Activated CD4-positive, alpha-beta memory T cell treated with anti-CD3 and anti-CD28 coated beads, Interleukin-2, amount 10 ng/mL, durations not matched to agents 7 days and 5 days (primary cell): ENCODE results near the gene KASH5. TPM values are rescaled to one million over a fixed set of nuclear protein-coding genes. Genes with fewer than 3 reads are reported as not detected.

Experiments used
- CTCF ChIA-PET: fragments of 350-600 bp; sonication (Branson Sonifier 250); formaldehyde crosslinking; loops from one replicate; lab custom pipeline; 2021; ENCODE audit warnings: antibody characterized with exemption, inconsistent platforms; lab: Charles Lee
- POLR2A ChIA-PET: fragments of 350-600 bp; sonication (Branson Sonifier 250); formaldehyde crosslinking; loops from one replicate; lab custom pipeline; 2021; ENCODE audit warnings: antibody characterized with exemption; lab: Charles Lee
- DNase-seq: peaks from one replicate; pipeline ENCODE4 v3.0.0-alpha.2; 2020
- H3K27ac Mint-ChIP-seq: one replicate; pipeline ENCODE4 v1.8.0; 2021; ENCODE audit warnings: mild to moderate bottlenecking, mixed read lengths
- H3K27me3 Mint-ChIP-seq: one replicate; pipeline ENCODE4 v1.8.0; 2021; ENCODE audit warnings: mixed read lengths
- H3K36me3 Mint-ChIP-seq: one replicate; pipeline ENCODE4 v1.8.0; 2021; ENCODE audit warnings: low read depth, mixed read lengths
- H3K4me1 Mint-ChIP-seq: one replicate; pipeline ENCODE4 v1.8.0; 2021; ENCODE audit warnings: mixed read lengths
- H3K4me3 Mint-ChIP-seq: one replicate; pipeline ENCODE4 v1.8.0; 2021; ENCODE audit warnings: mild to moderate bottlenecking, mixed read lengths
- H3K9me3 Mint-ChIP-seq: one replicate; pipeline ENCODE4 v1.8.0; 2021; ENCODE audit warnings: mixed read lengths
- total RNA-seq, 2 experiments: library from RNA; stranded (reverse); gene quantifications; one replicate each; pipeline ENCODE4 v1.2.3, GENCODE V29; 2021

Gene KASH5, protein sequence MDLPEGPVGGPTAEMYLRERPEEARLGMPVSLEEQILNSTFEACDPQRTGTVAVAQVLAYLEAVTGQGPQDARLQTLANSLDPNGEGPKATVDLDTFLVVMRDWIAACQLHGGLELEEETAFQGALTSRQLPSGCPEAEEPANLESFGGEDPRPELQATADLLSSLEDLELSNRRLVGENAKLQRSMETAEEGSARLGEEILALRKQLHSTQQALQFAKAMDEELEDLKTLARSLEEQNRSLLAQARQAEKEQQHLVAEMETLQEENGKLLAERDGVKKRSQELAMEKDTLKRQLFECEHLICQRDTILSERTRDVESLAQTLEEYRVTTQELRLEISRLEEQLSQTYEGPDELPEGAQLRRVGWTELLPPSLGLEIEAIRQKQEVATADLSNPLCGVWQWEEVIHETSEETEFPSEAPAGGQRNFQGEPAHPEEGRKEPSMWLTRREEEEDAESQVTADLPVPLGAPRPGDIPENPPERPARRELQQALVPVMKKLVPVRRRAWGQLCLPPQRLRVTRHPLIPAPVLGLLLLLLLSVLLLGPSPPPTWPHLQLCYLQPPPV
- total RNA-seq, result under 1 TPM; 0.73 to 0.81 TPM

GRCh38 chr19:49387936-49388372, at the start of gene KASH5:
Gene KASH5 (plus strand): TSS chr19:49388249. CDS start chr19:49390884, 2,635 bp downstream.
- Mint-ChIP-seq H3K4me1 (peaks cover 33% of the 10 kb centered on the region), H3K9me3 (peaks cover 3% of the 10 kb centered on the region), H3K36me3 (no peaks in the 10 kb centered on the region), H3K4me3 (peak within 1 kb of the TSS; percentile 62), H3K27ac (peak within 1 kb of the TSS; percentile 65), H3K27me3 (peaks cover 14% of the 10 kb centered on the region)
- POLR2A ChIA-PET, result interaction anchor here (1.2 to 1.4 kb wide), 2 partner anchors 13 to 64 kb away, joined by 4 read pairs; partner anchors contain the start of gene PIH1D1
- CTCF ChIA-PET, result interaction anchor here (0.6 to 1.4 kb wide), 2 partner anchors 54 to 192 kb away, joined by 3 to 4 read pairs; no protein-coding TSS in a partner anchor
- peak; percentile 92 for DNase-seq

DNA sequence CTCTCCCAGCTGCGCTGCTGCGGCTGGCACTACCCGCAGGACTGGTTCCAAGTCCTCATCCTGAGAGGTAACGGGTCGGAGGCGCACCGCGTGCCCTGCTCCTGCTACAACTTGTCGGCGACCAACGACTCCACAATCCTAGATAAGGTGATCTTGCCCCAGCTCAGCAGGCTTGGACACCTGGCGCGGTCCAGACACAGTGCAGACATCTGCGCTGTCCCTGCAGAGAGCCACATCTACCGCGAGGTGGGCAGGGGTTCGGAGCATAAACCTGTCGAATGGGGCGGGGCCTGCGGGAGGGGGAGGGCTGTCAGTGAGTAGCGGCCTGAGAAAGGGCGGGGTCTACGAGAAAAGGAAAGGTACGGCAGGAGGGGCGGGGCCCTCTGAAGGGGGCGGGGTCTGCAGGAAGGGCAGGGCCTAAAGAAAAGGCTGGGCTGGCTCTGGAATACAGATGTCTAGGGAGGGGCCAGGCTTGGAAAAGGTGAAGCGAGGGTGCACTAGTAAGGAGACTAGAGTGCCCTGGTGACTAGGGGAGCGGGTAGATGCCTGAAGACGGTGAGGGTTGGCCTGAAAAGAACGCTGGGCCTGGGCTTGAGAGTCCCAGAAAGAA, 49.3 kb upstream of the KASH5 start:
- Mint-ChIP-seq H3K4me1 (peaks cover 52% of the 10 kb centered on the region), H3K27ac (no peak overlapping the region), H3K27me3 (no peaks in the 10 kb centered on the region), H3K36me3 (peaks cover 52% of the 10 kb centered on the region), H3K9me3 (no peaks in the 10 kb centered on the region), H3K4me3 (no peak overlapping the region)
- ChIA-PET POLR2A (no interaction called here), CTCF (interaction anchor here (0.6 kb wide), 1 partner anchor 22 kb away, joined by 3 read pairs; no protein-coding TSS in a partner anchor)
- DNase-seq, result no peak

DNA sequence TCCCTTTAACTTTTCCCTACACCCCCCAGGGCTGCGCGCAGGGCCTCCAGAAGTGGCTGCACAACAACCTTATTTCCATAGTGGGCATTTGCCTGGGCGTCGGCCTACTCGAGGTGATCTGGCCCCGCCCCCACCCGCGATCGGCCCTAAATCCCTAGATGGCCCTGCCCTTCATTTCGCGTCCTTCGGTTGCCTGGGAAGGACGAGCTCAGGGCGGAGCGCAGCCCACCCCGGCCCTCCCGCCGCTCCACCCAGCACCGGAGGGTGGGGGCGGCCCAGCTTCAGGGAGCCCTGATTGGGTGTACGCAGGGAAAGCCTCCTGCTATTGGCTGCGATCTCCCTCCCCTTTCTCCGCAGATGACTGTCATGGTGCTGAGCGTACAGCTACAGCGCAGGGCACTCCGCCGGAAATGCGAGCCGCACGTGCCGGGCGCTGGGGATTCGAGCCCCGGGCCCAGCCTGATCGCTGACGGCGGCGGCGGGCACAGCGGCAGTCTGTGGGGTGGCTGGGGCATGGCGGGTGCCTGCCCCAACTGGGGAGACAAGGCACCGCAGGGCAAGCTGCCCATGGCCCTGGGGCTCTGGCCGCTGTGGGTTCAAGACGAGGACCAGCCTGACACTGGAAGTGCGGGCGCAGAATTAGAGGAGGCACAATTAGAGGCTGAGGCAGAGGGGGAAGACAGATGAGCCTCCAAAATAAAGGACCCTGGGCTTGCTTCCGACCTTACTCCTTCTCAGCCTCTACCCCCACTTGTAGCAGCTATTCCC, 48.6 kb upstream of the KASH5 start:
- no peak for DNase-seq
- Mint-ChIP-seq H3K4me1 (peaks cover 47% of the 10 kb centered on the region), H3K36me3 (peaks cover 52% of the 10 kb centered on the region), H3K4me3 (no peak overlapping the region), H3K9me3 (no peaks in the 10 kb centered on the region), H3K27ac (no peak overlapping the region), H3K27me3 (no peaks in the 10 kb centered on the region)
- ChIA-PET POLR2A (no interaction called here), CTCF (interaction anchor here (0.6 kb wide), 1 partner anchor 23 kb away, joined by 3 read pairs; no protein-coding TSS in a partner anchor)

DNA sequence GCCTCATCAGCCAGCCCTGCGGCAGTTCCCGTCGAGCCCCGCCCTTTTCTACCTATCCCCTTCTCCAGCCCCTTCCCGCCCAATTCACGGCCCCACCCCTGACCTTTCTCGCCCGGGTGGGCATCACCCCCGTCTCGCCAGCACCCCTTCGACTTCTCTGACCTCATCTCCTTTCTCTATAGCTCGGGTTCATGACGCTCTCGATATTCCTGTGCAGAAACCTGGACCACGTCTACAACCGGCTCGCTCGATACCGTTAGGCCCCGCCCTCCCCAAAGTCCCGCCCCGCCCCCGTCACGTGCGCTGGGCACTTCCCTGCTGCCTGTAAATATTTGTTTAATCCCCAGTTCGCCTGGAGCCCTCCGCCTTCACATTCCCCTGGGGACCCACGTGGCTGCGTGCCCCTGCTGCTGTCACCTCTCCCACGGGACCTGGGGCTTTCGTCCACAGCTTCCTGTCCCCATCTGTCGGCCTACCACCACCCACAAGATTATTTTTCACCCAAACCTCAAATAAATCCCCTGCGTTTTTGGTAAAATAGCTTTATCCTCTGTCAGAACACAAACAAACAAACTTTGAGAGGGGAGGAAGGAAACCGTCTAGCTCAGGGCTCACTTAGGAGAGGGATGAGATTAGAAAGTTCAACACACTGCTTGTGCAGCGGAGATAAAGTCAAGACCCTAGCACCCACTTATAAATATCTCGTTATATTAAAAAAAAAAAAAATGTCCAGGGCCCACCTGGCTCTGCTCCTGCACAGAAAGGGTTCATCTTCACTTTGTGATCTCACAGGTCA, 47.8 kb upstream of the KASH5 start:
- DNase-seq, result no peak
- Mint-ChIP-seq H3K4me3 (no peak overlapping the region), H3K4me1 (peaks cover 50% of the 10 kb centered on the region), H3K36me3 (peaks cover 51% of the 10 kb centered on the region), H3K9me3 (no peaks in the 10 kb centered on the region), H3K27me3 (no peaks in the 10 kb centered on the region), H3K27ac (no peak overlapping the region)
- CTCF ChIA-PET, result no interaction called here
- POLR2A ChIA-PET, result no interaction called here

- Mint-ChIP-seq H3K4me1 (peaks cover 44% of the 10 kb centered on the region), H3K27me3 (no peaks in the 10 kb centered on the region), H3K4me3 (no peak overlapping the region), H3K36me3 (peaks cover 44% of the 10 kb centered on the region), H3K9me3 (no peaks in the 10 kb centered on the region), H3K27ac (no peak overlapping the region)
- ChIA-PET CTCF (no interaction called here), POLR2A (no interaction called here)
- no peak for DNase-seq
Measured at GRCh38 chr19:49340865-49341718, 47.0 kb upstream of the KASH5 start.

- no peak for DNase-seq
- H3K4me1 Mint-ChIP-seq, result peaks cover 33% of the 10 kb centered on the region
- H3K9me3 Mint-ChIP-seq, result no peaks in the 10 kb centered on the region
- ChIA-PET POLR2A (no interaction called here), CTCF (interaction anchor here (0.6 kb wide), 1 partner anchor 266 kb away, joined by 8 read pairs; no protein-coding TSS in a partner anchor)
- H3K27me3 Mint-ChIP-seq, result no peaks in the 10 kb centered on the region
- peaks cover 36% of the 10 kb centered on the region for H3K36me3 Mint-ChIP-seq
- H3K27ac Mint-ChIP-seq, result no peak overlapping the region
- no peak overlapping the region for H3K4me3 Mint-ChIP-seq
Measured at GRCh38 chr19:49342291-49342721, 45.7 kb upstream of the KASH5 start.

DNA sequence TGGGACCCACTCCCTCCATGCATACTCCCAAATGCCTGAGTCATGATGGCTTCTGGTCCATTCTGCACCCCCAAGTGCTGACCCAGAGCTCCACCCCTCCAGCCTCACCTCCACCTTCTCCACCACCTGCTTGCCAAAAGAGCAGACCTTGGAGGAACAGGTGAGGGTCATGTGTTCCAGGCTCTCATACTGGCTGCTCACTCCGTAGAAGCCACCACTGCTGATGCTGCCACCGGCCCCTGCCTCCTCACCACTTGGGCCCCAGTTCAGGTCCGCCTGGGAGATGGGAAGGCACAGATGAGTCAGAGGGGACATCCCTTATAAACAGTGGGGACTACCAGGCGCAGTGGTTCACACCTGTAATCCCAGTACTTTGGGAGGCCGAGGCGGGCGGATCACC, 44.9 kb upstream of the KASH5 start:
- CTCF ChIA-PET, result no interaction called here

DNA sequence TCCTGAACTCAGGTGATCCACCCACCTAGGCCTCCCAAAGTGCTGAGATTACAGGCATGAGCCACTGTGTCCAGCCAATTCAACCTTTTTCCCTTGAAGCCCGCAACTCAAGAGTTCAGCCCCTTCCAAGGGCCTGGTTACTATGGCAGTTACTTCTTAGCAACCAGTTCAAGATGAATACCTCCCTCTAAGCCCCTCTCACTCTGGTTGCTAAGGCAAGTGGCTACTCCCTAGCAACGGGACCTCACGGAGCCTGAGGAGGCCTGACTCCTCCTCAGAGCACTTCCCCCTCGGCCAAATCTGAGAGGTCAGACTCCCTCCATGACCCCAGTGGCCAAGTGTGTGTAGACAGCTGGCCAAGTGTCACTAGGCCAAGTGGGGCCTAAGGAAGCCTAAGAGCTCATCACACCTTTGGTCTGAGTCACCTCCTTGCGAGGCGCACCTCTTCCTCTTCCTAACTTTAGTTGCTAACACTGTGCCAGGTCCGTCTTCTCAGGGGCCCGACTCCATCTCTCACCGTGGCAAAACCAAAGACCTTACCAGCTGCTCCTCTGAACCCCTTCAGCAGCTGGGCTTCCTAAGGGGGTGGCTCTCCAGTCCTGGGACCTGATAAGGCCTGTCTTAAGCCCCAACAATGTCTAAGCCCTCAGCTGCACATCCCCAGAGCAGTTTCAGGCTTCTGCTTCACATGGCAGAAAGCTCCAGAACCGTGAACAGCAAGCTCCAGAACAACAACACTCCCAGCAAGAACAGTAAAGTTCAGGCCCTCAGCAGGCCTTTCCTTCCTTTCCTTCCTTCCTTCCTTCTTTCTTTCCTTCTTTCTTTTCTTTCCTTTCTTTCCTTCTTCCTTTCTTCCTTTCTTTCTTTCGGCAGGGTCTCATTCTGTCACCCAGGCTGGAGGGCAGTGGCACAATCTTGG, 43.3 kb upstream of the KASH5 start:
- Mint-ChIP-seq H3K27ac (peak overlapping the region; percentile 23), H3K36me3 (peaks cover 15% of the 10 kb centered on the region), H3K4me1 (peaks cover 17% of the 10 kb centered on the region), H3K4me3 (no peak overlapping the region), H3K27me3 (no peaks in the 10 kb centered on the region), H3K9me3 (no peaks in the 10 kb centered on the region)
- CTCF ChIA-PET, result interaction anchor here (0.6 to 1.0 kb wide), 2 partner anchors 41 to 79 kb away, joined by 3 to 4 read pairs; no protein-coding TSS in a partner anchor
- POLR2A ChIA-PET, result interaction anchor here (1.0 to 2.6 kb wide), 2 partner anchors 10 to 47 kb away, joined by 3 to 15 read pairs; partner anchors contain the start of gene CD37
- DNase-seq, result no peak

More for the DNA sequence above, 44.9 kb upstream of the KASH5 start:
- no peak overlapping the region for H3K4me3 Mint-ChIP-seq
- no peaks in the 10 kb centered on the region for H3K27me3 Mint-ChIP-seq
- H3K27ac Mint-ChIP-seq, result no peak overlapping the region
- H3K9me3 Mint-ChIP-seq, result no peaks in the 10 kb centered on the region
- H3K4me1 Mint-ChIP-seq, result peaks cover 27% of the 10 kb centered on the region
- DNase-seq, result no peak
- POLR2A ChIA-PET, result no interaction called here
- H3K36me3 Mint-ChIP-seq, result peaks cover 29% of the 10 kb centered on the region

- no peak overlapping the region for H3K27ac Mint-ChIP-seq
- H3K27me3 Mint-ChIP-seq, result peaks cover 2% of the 10 kb centered on the region
- peaks cover 5% of the 10 kb centered on the region for H3K36me3 Mint-ChIP-seq
- DNase-seq, result no peak
- peaks cover 9% of the 10 kb centered on the region for H3K4me1 Mint-ChIP-seq
- CTCF ChIA-PET, result no interaction called here
- H3K4me3 Mint-ChIP-seq, result no peak overlapping the region
- no peaks in the 10 kb centered on the region for H3K9me3 Mint-ChIP-seq
- POLR2A ChIA-PET, result interaction anchor here (1.5 kb wide), 1 partner anchor 12 kb away, joined by 5 read pairs; the partner anchor contains the start of gene CD37
Measured at GRCh38 chr19:49347191-49347590, 40.9 kb upstream of the KASH5 start.

- peaks cover 9% of the 10 kb centered on the region for H3K4me1 Mint-ChIP-seq
- no peaks in the 10 kb centered on the region for H3K9me3 Mint-ChIP-seq
- no peak for DNase-seq
- no peak overlapping the region for H3K27ac Mint-ChIP-seq
- H3K27me3 Mint-ChIP-seq, result peaks cover 4% of the 10 kb centered on the region
- ChIA-PET POLR2A (interaction anchor here (1.5 kb wide), 1 partner anchor 13 kb away, joined by 5 read pairs; the partner anchor contains the start of gene CD37), CTCF (no interaction called here)
- no peak overlapping the region for H3K4me3 Mint-ChIP-seq
- peaks cover 1% of the 10 kb centered on the region for H3K36me3 Mint-ChIP-seq
Measured at GRCh38 chr19:49347835-49348234, 40.2 kb upstream of the KASH5 start.
